Left hindlimb (tissue), 1 donor: ENCODE results near the gene MEIS2.

Experiments
- DNase-seq: peaks from one replicate; pipeline ENCODE4 v3.0.0-alpha.2; 2018

The MEIS2 gene

GRCh38 chr15:36924034-36924433 lies 176.3 kb downstream of the MEIS2 start:
- no peak for DNase-seq

DNA sequence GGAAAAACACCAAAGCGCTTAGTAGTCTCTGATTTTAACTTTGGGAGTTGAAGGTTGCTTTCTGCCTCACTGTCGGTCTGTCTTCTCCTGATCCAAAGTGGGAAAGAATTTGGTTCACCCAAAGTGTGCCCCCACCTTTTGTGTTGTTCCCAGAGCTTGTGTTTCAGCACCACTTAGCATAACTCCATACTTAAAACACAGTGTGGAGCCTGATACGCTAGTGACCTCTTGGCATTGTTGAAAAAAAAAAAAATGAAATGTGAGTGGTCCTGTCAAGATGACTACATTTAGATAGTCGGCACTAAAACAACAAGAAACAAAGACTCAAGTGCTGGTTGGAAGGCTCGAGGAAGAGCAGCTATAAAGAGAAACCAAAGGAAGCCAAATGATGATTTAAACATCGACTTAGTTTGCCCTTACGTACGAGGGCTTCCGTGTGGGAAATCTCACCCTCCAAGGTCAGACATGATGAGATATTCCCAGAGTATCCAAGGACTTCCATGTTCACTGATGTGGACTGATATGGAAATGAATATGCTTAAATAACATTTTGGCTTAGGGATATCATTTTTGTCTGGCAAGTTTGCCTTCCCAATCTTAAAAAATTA lies 178.8 kb downstream of the MEIS2 start:
- DNase-seq = no peak

DNA sequence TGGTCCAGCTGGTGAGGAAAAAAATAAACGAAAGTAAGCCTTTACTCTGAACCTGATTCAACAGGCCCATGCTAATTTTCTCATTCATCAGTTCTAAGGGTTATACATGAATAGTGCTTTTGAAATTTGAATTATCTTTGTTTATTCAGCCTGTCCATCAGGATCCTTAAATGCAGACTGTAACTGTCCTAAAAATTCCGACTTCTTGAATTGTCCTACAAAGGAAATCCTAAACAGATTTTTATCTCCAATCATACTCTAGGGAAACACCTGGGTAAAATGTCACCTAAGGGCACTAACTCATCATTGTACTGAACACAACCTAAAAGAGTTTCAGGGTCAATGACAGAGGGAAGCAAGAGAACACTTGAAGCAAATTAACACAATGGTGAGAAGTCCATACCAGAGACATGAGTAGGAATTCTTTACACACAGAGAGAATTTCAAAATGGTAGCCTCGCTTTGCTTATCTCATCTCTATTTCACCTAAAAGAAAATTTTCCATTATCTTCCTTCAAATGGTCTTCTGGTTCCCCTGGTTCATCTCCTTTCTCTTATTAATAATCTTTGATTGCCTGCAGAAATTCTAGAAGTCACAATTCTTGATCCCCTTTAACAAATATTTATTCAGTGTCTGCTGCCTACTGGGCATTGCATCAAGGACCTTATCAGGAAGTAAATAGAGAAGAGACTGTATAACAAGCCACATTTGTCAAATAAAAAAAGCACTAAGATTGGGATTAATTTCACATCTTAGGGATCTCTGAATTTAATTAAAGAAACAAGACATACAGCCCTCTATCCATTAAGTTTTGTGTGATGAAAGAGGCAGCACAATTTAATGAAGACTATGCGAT lies 182.7 kb downstream of the MEIS2 start:
- DNase-seq = no peak

DNA sequence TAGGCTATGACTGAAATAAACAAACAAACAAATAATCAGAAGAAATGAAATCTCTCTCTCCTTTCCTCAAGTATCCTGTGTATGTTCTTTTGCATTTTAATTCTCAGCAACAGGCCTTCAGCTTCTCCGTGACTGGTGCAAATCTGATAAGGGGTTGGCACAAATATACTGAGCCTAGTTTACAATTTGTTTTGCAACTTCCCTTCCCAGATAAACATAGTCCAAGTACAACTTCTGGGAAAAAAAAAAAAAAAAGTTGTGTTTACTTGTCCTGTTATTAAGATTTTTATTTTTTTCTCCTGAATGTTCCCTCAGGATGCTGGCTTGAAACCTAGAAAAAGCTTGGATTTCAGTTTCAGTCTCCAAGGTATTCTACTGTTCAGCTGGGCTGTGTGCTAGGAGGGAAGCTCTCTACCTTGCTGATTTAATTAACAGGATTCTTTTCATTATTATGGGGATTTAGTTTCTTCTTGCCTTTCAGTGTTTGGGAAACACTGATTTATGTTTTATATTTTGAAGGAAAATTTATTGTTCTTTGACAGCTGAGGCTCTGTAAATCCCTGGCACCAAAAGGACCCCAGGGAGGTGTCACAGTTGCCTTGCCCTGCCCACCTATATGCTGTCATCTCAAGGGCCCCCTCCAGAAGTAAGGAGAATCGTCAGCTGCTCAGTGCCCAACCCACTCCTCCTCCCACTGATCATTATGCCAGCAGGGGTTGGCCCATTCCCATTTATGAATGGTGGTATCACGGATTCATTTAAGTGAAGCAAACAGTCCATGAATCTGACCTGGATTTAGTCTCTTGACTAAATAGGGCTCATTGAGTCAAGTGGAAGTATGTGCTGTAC lies 185.2 kb downstream of the MEIS2 start:
- no peak for DNase-seq

- DNase-seq = no peak
Measured at GRCh38 chr15:36914466-36914865, 185.9 kb downstream of the MEIS2 start.

DNA sequence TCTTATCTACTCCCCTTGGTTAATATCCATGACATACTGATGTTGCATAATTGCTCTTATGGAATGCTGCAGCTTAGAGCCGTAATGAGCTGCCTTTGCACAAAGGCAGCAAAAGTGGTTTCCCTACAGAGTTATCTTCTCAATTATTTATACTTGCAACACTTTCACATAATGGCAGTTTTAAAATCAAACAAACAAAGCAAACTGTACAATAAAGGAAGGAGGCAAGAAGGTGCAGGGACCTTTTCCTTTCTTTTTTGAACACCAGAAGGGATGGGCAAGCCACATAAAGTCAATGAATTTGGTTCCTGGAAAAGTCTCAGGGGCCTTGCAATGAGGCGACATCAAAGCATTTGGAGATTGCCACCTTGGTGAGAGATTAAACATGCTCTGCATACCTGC lies 188.0 kb downstream of the MEIS2 start:
- DNase-seq = no peak

- DNase-seq = no peak
Measured at GRCh38 chr15:36911322-36911944, 188.9 kb downstream of the MEIS2 start.

DNA sequence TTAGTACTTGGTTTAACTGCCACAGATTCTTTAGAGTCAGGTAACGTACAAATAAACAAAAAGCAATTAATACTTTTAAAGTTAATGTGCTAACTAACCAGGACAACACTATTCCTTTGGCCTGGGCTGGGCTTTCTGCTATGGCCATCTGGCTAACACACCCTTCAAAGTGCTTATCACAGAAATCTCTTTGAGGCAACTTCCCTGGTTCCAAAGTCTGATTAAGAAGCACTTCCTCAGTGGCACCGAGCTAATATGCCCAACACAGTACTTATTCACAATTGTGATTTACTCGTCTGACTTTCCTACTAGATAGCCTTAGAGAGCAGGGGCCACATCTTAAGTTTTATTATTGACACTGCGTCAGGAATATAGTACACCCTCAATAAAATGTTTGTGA lies 191.4 kb downstream of the MEIS2 start:
- DNase-seq = no peak

GRCh38 chr15:36907295-36907694 lies 193.1 kb downstream of the MEIS2 start:
- no peak for DNase-seq

DNA sequence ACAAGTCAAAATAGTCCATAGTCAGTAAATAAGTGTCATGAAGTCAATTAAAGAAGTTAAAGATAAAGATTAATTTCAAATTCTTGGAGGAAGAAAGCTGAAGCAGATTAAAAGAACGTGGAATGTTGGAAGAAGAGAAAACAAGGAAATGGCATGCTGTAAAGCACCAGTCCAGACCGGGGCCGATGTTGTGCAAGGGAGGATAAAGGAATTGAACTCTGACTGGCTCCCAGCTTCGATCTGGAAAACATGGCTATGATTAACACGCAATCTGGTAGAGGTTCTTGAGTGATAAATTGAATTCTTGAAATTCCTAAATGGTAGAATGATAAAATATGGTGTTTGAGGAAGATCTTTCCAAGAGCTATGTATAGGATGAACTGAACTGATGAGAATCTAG lies 194.4 kb downstream of the MEIS2 start:
- no peak for DNase-seq

GRCh38 chr15:36904715-36905114 lies 195.6 kb downstream of the MEIS2 start:
- no peak for DNase-seq

GRCh38 chr15:36903922-36904556 lies 196.3 kb downstream of the MEIS2 start:
- no peak for DNase-seq

GRCh38 chr15:36903195-36903594 lies 197.2 kb downstream of the MEIS2 start:
- DNase-seq = no peak

- DNase-seq = no peak
Measured at GRCh38 chr15:36901012-36901411, 199.3 kb downstream of the MEIS2 start.

DNA sequence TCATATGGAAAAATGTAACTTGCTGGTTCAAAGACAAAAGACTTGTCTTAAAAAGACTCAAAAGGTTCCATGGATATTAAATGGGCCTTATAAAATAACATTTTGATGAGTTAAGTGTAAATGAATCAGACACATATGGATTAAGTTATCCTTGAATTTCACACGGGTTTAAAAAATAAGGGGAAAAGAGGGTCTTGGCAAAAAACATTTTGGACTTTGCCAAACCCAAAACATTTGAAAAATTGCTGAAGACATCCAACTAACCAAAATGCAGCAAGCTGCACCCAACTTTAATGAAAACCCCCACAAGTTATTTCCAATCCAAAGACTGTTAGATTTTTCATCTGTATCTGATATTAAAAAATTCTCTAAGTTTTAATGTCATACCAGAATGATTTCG lies 200.7 kb downstream of the MEIS2 start:
- DNase-seq = no peak

GRCh38 chr15:36898536-36899126 lies 201.7 kb downstream of the MEIS2 start:
- no peak for DNase-seq

GRCh38 chr15:36897834-36898233 lies 202.5 kb downstream of the MEIS2 start:
- no peak for DNase-seq

GRCh38 chr15:36896949-36897348 lies 203.4 kb downstream of the MEIS2 start:
- DNase-seq = no peak

DNA sequence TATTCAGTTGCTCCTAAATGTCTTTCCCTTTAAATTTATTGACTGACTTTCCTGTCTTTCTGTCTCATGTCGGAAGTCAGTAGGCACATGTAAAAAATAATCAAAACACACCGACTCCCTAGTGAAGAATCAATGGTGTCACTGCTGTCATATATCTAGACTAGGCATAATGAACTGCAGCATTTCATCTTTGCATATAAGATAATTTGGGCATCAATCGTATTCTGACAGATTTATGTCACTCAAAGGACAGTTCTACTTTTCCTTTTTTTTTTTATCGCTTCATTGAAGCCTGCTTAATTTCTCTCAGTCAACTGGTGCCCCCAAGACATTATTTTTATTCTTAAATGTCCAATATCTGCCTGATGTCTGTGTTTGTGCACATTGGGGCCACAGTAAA lies 206.3 kb downstream of the MEIS2 start:
- no peak for DNase-seq

DNA sequence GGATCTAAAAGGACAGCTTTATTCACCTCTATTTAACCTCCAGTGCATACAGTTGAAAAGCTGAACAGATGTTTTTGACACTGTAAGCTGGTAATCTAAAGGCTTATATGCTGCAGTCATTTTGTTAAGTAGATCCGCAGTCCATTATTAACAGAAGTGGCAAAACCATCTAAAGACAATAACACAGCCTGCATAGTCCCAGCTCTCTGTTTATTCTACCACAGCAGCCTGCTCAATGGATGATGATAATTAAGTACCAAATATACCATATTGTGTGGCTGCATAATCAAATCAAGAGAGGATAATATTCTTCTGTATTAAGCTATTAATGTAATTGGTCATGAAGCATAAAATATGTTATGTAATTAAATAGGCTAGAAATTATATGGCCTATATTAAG lies 207.1 kb downstream of the MEIS2 start:
- DNase-seq = no peak

DNA sequence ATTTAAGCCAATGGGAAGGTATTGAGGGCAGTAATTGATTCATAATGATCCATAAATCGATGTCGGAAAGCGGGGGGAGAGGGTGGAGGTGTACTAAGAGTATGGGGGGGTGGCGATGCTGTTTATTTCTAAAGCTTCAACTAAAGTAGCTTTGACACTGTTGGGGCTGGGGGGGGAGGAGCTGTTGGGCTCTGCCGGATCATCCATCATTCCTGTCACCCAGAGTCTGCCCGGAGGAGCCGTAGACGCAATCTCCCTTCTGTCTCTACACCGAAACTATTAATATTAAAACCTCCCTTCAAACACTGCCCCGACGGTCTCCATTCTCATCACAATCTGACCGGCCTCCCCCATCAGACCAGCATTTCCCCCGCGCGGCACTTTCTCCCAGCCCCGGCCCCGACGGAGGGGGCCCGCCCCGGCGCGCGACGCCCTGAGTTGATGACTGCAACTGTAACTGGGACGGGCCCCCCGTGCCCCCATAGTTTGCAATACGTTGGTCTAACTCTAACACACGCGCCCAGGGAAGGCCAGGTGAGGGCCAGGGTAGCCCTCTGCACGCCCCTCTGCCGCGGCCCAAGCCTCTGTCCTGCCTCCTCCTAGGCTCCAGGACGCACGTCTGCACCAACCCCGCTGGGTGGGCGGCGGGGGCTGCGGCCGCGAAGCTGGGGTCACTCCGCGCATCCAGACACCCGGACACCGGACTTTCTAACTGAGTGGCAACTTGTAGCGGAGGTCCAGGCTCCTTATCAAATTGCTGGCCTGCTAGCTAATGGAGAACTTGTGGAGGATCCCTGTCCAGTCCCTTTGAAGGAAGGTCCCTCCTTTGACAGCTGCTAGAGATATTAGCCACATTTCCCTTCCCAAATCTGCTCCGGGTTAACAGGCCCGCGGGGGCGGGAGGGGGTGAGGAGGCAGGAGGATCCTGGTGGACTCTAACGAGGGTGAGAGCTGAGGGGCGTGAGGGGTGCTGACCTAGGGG lies 212.0 kb downstream of the MEIS2 start:
- peak; percentile 36 for DNase-seq
